Skin of body (tissue), 2 donors: ENCODE measurements around the gene ENTPD1. TPM values are rescaled to one million over a fixed set of nuclear protein-coding genes. Genes with fewer than 3 reads are reported as not detected.
A peak's percentile ranks its signal among the peaks of the same experiment; 100 is the strongest.
"Not testable (repeated sequence)": the region's sequence is repeated elsewhere in the genome, so short reads cannot be mapped to it uniquely, and the experiment has no call there.

Source experiments
- DNase-seq: peaks from one replicate; lab custom pipeline; 2025; lab: John Stamatoyannopoulos, UW
- total RNA-seq: library from RNA; depleted of rRNA; stranded (reverse); fragments of >200 nt; gene quantifications from one replicate; pipeline ENCODE4 v1.2.3, GENCODE V29; 2014

Gene ENTPD1
- total RNA-seq, 1 donor from 2014 or later = 26.0 TPM

- DNase-seq = no peak
Measured at GRCh38 chr10:95794195-95794594, 38.2 kb downstream of the ENTPD1 start.

- no peak for DNase-seq
Measured at GRCh38 chr10:95795602-95796001, 39.6 kb downstream of the ENTPD1 start.

DNA sequence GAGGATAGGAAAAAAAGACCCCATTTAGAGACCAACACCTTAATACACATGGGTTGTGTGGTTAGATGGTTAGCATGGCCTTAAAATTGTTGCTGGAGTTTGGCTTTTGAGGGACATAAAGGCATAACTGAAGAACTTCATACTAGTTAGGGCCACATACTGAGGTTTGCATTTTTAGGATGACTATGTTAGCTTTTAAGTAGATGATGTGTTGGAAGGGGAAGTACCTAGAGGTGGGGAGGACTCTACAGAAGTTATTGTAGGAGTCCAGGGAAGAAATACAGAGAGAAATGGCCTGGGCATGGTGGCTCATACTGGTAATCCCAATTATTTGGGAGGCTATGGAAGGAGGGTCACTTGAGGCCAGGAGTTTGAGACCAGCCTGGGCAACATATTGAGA, 40.5 kb downstream of the ENTPD1 start:
- DNase-seq = no peak

GRCh38 chr10:95798096-95798855, 42.3 kb downstream of the ENTPD1 start:
- no peak for DNase-seq

DNA sequence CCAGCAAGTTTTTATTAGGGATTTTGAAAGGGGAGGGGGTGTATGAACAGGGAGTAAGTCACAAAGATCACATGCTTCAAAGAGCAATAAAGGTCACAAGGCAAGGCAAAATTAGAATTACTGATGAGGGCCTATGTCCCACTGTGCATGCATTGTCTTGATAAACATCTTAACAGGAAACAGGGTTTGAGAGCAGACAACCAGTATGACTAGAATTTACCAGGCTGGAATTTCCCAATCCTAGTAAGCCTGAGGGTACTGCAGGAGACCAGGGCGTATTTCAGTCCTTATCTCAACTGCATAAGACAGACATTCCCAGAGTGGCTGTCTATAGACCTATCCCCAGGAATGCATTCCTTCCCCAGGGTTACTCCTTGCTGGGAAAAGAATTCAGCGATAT, 44.3 kb downstream of the ENTPD1 start:
- DNase-seq = not testable (repeated sequence)

DNA sequence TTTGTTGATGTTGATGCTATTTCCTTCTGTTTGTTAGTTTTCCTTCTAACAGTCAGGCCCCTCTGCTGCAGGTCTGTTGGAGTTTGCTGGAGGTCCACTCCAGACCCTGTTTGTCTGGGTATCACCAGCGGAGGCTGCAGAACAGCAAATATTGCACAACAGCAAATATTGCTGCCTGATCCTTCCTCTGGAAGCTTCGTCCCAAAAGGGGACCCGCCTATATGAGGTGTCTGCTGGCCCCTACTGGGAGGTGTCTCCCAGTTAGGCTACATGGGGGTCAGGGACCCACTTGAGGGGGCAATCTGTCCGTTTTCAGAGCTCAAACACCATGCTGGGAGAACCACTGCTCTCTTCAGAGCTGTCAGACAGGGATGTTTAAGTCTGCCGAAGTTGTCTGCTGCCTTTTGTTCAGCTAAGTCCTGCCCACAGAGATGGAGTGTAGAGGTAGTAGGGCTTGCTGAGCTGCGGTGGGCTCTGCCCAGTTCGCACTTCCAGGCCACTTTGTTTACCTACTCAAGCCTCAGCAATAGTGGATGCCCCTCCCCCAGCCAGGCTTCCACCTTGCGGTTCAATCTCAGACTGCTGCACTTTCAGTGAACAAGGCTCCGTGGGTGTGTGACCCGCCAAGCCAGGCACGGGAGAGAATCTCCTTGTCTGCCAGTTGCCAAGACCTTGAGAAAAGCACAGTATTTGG, 50.9 kb downstream of the ENTPD1 start:
- DNase-seq = not testable (repeated sequence)

DNA sequence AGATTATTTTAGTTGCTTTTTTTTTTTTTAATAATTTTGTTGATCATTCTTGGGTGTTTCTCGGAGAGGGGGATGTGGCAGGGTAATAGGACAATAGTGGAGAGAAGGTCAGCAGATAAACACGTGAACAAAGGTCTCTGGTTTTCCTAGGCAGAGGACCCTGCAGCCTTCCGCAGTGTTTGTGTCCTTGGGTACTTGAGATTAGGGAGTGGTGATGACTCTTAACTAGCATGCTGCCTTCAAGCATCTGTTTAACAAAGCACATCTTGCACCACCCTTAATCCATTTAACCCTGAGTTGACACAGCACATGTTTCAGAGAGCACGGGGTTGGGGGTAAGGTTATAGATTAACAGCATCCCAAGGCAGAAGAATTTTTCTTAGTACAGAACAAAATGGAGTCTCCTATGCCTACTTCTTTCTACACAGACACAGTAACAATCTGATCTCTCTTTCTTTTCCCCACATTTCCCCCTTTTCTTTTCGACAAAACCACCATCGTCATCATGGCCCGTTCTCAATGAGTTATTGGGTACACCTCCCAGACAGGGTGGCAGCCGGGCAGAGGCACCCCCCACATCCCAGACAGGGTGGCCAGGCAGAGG, 52.8 kb downstream of the ENTPD1 start:
- DNase-seq = not testable (repeated sequence)

GRCh38 chr10:95809370-95810197, 53.6 kb downstream of the ENTPD1 start:
- no peak for DNase-seq

- no peak for DNase-seq
Measured at GRCh38 chr10:95810198-95810976, 54.4 kb downstream of the ENTPD1 start.

DNA sequence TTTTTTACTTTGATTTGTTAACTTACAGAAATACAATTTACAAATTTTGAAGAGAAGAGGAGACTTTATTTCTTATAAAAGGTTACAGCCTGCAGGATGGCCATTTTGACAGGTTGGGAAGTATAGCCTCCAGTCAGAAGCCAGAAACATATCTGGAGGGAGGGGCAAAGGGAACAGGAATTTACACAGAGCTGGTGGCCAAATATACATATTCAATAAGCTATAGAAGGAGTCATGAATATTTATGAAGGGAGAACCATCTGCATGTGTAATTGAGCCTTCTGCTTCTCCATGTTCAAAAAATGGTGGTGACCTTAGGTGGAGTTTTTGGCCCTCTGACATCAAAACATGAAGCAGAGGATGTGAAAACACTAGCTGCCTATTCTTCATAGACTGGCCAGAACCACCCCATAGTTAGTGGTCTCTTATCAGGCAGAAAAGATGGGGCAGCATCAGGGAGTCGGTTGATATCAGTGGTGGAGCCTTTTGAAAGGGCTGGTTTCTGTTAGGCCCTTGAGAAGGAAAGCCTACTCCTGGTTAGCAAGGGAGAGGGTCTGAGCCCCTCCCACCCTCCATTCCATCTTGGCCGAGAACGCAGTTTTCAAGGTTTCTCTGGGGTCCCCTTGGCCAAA, 57.2 kb downstream of the ENTPD1 start:
- DNase-seq = no peak

GRCh38 chr10:95814011-95814727, 58.2 kb downstream of the ENTPD1 start:
- peak; percentile 98 for DNase-seq

DNA sequence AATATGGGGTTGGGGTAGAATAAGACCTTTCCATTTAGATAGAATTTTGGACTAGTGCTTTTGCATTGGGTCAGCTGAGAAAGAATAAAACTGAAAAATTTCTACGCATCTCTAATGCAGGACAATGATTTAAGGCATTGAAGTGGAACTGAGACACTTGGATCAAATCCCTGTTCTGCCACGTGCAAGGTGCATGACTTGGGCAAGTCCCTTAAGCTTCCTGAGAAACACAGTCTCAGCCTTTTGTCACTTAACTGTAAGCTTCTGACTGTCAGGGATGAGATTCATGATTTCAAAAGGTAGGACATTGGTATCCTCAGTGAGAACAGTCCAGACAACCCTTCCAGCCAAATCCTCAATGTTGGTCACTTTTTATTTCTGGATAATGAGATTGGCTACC, 59.2 kb downstream of the ENTPD1 start:
- DNase-seq = no peak

DNA sequence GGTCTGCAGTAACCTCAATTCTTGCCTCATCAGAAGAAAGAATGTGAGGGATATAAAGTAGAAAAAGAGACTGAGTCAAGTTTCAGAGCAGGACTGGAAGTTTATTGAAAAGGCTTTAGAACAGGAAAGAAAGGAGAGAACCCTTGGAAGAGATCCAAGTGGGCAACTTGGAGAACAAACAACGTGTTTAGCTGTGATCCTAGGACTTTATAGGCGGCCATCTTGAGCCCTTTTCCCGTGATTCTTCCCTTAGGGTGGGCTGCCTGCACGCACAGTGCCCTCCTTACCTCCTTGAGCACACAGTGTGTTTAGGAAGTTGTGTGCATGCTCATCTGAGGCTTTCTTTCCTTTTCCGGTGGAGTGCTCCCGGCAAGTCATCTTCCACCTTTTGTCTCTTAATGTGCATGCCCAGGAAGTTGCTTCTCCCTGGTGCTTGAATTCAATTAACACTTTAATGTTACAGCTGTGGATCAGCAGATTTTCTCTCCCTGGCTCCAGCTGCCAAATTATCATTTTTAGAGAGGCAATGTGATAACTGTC, 59.8 kb downstream of the ENTPD1 start:
- no peak for DNase-seq

DNA sequence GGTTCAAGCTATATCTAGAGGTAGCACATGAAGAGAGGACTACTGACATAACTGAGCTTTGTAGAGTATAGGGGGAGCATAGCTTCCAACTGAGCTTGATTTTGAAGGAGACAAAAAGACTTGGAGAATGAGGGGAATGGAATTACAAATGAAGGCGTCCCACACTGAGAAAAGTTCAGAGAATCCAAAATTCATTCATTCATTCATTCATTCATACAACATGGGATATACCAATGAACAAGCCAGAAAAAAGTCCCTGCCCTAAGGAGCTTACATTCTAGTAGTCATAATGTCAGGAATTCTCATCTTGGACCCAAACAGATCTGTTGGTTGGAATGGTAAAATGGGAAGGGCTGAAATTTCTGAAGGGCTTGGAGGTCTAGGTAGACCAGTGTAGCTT, 62.0 kb downstream of the ENTPD1 start:
- DNase-seq = no peak

- peak; percentile 33 for DNase-seq
Measured at GRCh38 chr10:95818668-95819067, 62.7 kb downstream of the ENTPD1 start.

- DNase-seq = no peak
Measured at GRCh38 chr10:95819620-95820329, 63.8 kb downstream of the ENTPD1 start.

GRCh38 chr10:95820363-95820762, 64.4 kb downstream of the ENTPD1 start:
- no peak for DNase-seq

- no peak for DNase-seq
Measured at GRCh38 chr10:95821720-95822119, 65.8 kb downstream of the ENTPD1 start.

DNA sequence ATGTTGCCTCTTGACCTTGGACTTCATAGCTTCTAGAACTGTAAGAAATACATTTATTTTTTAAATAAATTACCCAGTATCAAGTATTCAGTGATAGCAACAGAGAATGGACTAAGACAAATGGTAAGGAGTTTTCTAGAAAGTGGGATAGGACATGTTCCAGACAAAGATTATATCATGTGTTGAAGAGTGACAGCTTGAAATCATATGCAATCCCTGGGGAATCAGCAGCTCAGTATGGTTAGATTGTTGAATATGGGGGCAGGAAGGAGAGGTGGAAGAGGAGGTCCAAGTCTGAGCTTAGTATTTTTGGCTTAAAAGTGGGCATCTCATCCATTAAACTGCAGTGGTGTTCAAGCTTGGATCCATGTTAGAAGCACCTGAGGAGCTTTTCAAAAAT, 74.1 kb downstream of the ENTPD1 start:
- DNase-seq = no peak
